Neural cell (in vitro differentiated cells): Measurements from ENCODE around the gene ADRB1.

Experiments
- EP300 ChIP-seq: fragments of 450-650 bp; conservative IDR thresholded peaks from 2 replicates; pipeline ENCODE4 v1.6.1; 2014; ENCODE audit warnings: antibody characterized with exemption, mild to moderate bottlenecking, moderate library complexity; ENCODE audit not compliant: poor library complexity, severe bottlenecking
- EZH2 ChIP-seq: fragments of 200-600, 300-800 bp; shearing (Covaris generic), sonication (generic); IDR thresholded peaks from 2 replicates; pipeline ENCODE4 v1.6.1; 2014; ENCODE audit warnings: antibody characterized with exemption, low read length, borderline replicate concordance, mild to moderate bottlenecking; ENCODE audit not compliant: insufficient read depth, poor library complexity, severe bottlenecking
- MXI1 ChIP-seq: fragments of 450-650 bp; conservative IDR thresholded peaks from 2 replicates; pipeline ENCODE4 v1.6.1; 2014; ENCODE audit warnings: antibody characterized with exemption, mild to moderate bottlenecking; ENCODE audit not compliant: poor library complexity, severe bottlenecking
- POLR2AphosphoS5 ChIP-seq: IDR thresholded peaks from 2 replicates; pipeline ENCODE4 v1.6.1; 2012
- SMC3 ChIP-seq: fragments of 450-650 bp; conservative IDR thresholded peaks from 2 replicates; pipeline ENCODE4 v1.6.1; 2014; ENCODE audit warnings: antibody characterized with exemption, mild to moderate bottlenecking, moderate library complexity; ENCODE audit not compliant: poor library complexity
- TAF1 ChIP-seq: IDR thresholded peaks from 2 replicates; pipeline ENCODE4 v1.6.1; 2012; ENCODE audit warnings: low read depth
- TF ChIP-seq, protein P1 (sequence below): fragments of 450-650 bp; IDR thresholded peaks from 2 replicates; pipeline ENCODE4 v1.5.1; 2014; ENCODE audit warnings: antibody characterized with exemption, mild to moderate bottlenecking, moderate library complexity; ENCODE audit not compliant: poor library complexity, severe bottlenecking
- TF ChIP-seq, protein P2 (sequence below): IDR thresholded peaks from 2 replicates; pipeline ENCODE4 v1.6.1; 2012; ENCODE audit warnings: borderline replicate concordance

DNA sequence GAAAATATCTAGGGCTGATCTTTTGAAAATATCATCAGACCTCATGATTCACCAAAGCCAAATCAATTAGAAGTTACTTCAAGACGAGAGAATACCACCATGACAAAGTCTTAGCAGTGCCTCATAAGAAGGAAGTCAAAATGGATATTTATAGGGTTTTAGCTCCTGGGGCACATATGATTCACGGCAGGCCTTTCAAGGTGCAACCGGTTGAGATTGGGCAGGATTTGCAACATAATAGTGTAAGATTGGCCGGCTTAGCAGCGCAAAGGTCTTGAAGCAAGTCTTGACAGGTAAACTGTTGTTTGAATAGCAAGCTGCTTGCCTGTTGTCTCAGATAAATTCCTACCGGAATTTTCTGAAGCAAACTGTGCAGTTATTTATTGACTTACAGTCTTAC is 17.5 kb downstream of the ADRB1 start:
- TF ChIP-seq POLR2AphosphoS5 (no peak), EZH2 (no peak), EP300 (no peak), TAF1 (no peak), SMC3 (no peak), MXI1 (no peak)
- TF ChIP-seq, protein P1, sequence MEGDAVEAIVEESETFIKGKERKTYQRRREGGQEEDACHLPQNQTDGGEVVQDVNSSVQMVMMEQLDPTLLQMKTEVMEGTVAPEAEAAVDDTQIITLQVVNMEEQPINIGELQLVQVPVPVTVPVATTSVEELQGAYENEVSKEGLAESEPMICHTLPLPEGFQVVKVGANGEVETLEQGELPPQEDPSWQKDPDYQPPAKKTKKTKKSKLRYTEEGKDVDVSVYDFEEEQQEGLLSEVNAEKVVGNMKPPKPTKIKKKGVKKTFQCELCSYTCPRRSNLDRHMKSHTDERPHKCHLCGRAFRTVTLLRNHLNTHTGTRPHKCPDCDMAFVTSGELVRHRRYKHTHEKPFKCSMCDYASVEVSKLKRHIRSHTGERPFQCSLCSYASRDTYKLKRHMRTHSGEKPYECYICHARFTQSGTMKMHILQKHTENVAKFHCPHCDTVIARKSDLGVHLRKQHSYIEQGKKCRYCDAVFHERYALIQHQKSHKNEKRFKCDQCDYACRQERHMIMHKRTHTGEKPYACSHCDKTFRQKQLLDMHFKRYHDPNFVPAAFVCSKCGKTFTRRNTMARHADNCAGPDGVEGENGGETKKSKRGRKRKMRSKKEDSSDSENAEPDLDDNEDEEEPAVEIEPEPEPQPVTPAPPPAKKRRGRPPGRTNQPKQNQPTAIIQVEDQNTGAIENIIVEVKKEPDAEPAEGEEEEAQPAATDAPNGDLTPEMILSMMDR, result no peak
- TF ChIP-seq, protein P2, sequence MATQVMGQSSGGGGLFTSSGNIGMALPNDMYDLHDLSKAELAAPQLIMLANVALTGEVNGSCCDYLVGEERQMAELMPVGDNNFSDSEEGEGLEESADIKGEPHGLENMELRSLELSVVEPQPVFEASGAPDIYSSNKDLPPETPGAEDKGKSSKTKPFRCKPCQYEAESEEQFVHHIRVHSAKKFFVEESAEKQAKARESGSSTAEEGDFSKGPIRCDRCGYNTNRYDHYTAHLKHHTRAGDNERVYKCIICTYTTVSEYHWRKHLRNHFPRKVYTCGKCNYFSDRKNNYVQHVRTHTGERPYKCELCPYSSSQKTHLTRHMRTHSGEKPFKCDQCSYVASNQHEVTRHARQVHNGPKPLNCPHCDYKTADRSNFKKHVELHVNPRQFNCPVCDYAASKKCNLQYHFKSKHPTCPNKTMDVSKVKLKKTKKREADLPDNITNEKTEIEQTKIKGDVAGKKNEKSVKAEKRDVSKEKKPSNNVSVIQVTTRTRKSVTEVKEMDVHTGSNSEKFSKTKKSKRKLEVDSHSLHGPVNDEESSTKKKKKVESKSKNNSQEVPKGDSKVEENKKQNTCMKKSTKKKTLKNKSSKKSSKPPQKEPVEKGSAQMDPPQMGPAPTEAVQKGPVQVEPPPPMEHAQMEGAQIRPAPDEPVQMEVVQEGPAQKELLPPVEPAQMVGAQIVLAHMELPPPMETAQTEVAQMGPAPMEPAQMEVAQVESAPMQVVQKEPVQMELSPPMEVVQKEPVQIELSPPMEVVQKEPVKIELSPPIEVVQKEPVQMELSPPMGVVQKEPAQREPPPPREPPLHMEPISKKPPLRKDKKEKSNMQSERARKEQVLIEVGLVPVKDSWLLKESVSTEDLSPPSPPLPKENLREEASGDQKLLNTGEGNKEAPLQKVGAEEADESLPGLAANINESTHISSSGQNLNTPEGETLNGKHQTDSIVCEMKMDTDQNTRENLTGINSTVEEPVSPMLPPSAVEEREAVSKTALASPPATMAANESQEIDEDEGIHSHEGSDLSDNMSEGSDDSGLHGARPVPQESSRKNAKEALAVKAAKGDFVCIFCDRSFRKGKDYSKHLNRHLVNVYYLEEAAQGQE, result no peak
